Upper lobe of left lung (tissue), 6 donors: Measurements from ENCODE around the gene SAMD3. TPM values are rescaled to one million over a fixed set of nuclear protein-coding genes. Genes with fewer than 3 reads are reported as not detected.
"Not testable (repeated sequence)": the region's sequence is repeated elsewhere in the genome, so short reads cannot be mapped to it uniquely, and the experiment has no call there.

Source experiments
- ATAC-seq, 2 donors: fragments of 200-7000 bp; cut with Tn5 transposase; one replicate each; pipeline ENCODE4 v1.9.1; 2022; ENCODE audit warnings: mild to moderate bottlenecking in 2 of 2, moderate library complexity in 2 of 2; ENCODE audit not compliant: low FRiP score in 2 of 2
- DNase-seq, 2 donors: peaks; one replicate each; pipeline ENCODE4 v3.0.0-alpha.2; 2019 to 2020
- H3K27ac ChIP-seq, 4 donors: fragments of 200-600 bp; sonication (generic); one replicate each; pipeline ENCODE4 v1.5.1; 2016 to 2019
- H3K27me3 ChIP-seq, 4 donors: fragments of 200-600 bp; sonication (generic); one replicate each; pipeline ENCODE4 v1.5.1; 2017 to 2019
- H3K36me3 ChIP-seq, 4 donors: fragments of 200-600 bp; sonication (generic); one replicate each; pipeline ENCODE4 v1.5.1; 2016 to 2019
- H3K4me1 ChIP-seq, 4 donors: fragments of 200-600 bp; sonication (generic); one replicate each; pipeline ENCODE4 v1.5.1; 2018 to 2019
- H3K4me3 ChIP-seq, 4 donors: fragments of 200-600 bp; sonication (generic); one replicate each; pipeline ENCODE4 v1.5.1; 2017 to 2019; ENCODE audit warnings: mild to moderate bottlenecking in 2 of 4, moderate library complexity in 1 of 4
- H3K9me3 ChIP-seq, 4 donors: fragments of 200-600 bp; sonication (generic); one replicate each; pipeline ENCODE4 v1.5.1; 2018 to 2019
- CTCF ChIP-seq, 6 experiments: fragments of 450-650 bp in 4 of 6; fragments of 200-600 bp in 2 of 6; sonication (generic) in 2 of 6; IDR thresholded peaks; one replicate each; pipeline ENCODE4 v1.5.1; 2016 to 2019; ENCODE audit warnings: antibody characterized with exemption in 6 of 6
- EP300 ChIP-seq, 4 donors: sonication (generic); formaldehyde crosslinking; IDR thresholded peaks; one replicate each; pipeline ENCODE4 v1.5.1; 2017; ENCODE audit warnings: antibody characterized with exemption in 4 of 4, control low read depth in 2 of 4
- POLR2A ChIP-seq, 4 donors: fragments of 450-650 bp; IDR thresholded peaks; one replicate each; pipeline ENCODE4 v1.5.1; 2016 to 2017; ENCODE audit warnings: antibody characterized with exemption in 4 of 4, mild to moderate bottlenecking in 2 of 4
- POLR2AphosphoS5 ChIP-seq, 2 donors: sonication (generic); formaldehyde crosslinking; IDR thresholded peaks; one replicate each; pipeline ENCODE4 v1.5.1; 2017; ENCODE audit warnings: antibody characterized with exemption in 2 of 2
- WGBS, 2 donors: methylation state at CpG; one replicate each; pipeline ENCODE4 v1.1.5; 2017 to 2018; 5-methylcytosine and 5-hydroxymethylcytosine counted together
- total RNA-seq, 6 donors: library from RNA; depleted of rRNA in 4 of 6; stranded (reverse); fragments of >200 nt in 4 of 6; gene quantifications; one replicate each; pipeline versions ENCODE4 v1.1.0 to v1.2.1, GENCODE V29; 2016 to 2021
- donor health status: DM: no; HTN: no; CAD: no; lungs with moderate emphysema.
- donor health status: DM: no; HTN: yes; CAD: no; lungs with severe emphysema.

The SAMD3 gene
- 10 to 100 TPM in 1 of 6 donors, 1 to 10 TPM in 5; 2.8 to 11.4 (median 5.2) TPM for total RNA-seq

DNA sequence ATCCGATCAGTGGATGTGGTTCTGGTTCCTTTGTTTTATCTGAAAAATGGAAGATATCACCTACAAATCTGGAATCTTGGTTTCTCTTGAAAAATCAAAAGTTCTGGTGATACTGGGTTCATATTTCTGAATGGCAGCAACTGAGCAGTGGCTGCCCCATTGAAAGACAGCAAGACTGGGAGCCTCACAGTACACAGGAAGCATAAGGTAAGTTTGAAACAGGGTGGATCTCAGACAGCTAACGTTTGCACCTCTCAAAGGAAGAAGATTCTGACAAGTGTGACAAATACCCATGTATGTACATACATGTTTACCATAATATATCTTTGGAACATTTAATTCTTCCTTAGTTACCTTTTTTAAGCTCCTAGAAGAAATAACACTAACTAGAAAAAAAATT lies at the start of gene SAMD3:
Gene SAMD3 (minus strand): TSS at position 177 of the 400 bp plus-strand sequence. CDS start 7,678 bp downstream, outside the sequence.
- no peak for TF ChIP-seq CTCF (IDR thresholded peaks at IDR 0.05)
- TF ChIP-seq POLR2A (IDR thresholded peaks at IDR 0.05): no peak
- TF ChIP-seq POLR2AphosphoS5 (IDR thresholded peaks at IDR 0.05): no peak
- TF ChIP-seq EP300 (IDR thresholded peaks at IDR 0.05): no peak
- H3K4me3 ChIP-seq: peak within 1 kb of the TSS in 1 of 4 donors; percentile 12
- H3K36me3 ChIP-seq: no peaks in the 10 kb centered on the region
- no peak for DNase-seq
- no peaks in the 10 kb centered on the region for H3K9me3 ChIP-seq
- 61 to 68% methylated on average over 2 of the region's 2 CpGs for WGBS, 2 donors
- no peaks in the 10 kb centered on the region for H3K4me1 ChIP-seq
- H3K27ac ChIP-seq: no peak within 1 kb of the TSS
- ATAC-seq: no peak
- no peaks in the 10 kb centered on the region for H3K27me3 ChIP-seq

GRCh38 chr6:130269969-130270635 lies 47.4 kb upstream of the SAMD3 start:
- H3K4me1 ChIP-seq: no peaks in the 10 kb centered on the region
- TF ChIP-seq EP300 (IDR thresholded peaks at IDR 0.05): no peak
- TF ChIP-seq POLR2AphosphoS5 (IDR thresholded peaks at IDR 0.05): no peak
- TF ChIP-seq CTCF (IDR thresholded peaks at IDR 0.05): no peak
- TF ChIP-seq POLR2A (IDR thresholded peaks at IDR 0.05): no peak
- 73 to 89% methylated on average over 1 to 3 of the region's 3 CpGs for WGBS, 2 donors
- no peak overlapping the region for H3K4me3 ChIP-seq
- DNase-seq: no peak
- peaks cover 0 to 12% (median 8%) of the 10 kb centered on the region in 4 donors for H3K9me3 ChIP-seq
- ATAC-seq: no peak
- H3K36me3 ChIP-seq: no peaks in the 10 kb centered on the region
- H3K27me3 ChIP-seq: no peaks in the 10 kb centered on the region
- no peak overlapping the region for H3K27ac ChIP-seq

- not testable (repeated sequence) for H3K4me3 ChIP-seq, H3K36me3 ChIP-seq, H3K9me3 ChIP-seq, DNase-seq, ATAC-seq, H3K4me1 ChIP-seq, H3K27ac ChIP-seq, H3K27me3 ChIP-seq
- WGBS, 2 donors: 79 to 81% methylated on average over 2 of the region's 2 CpGs
Observed at GRCh38 chr6:130265553-130265952, 42.8 kb upstream of the SAMD3 start.

- H3K36me3 ChIP-seq: no peaks in the 10 kb centered on the region
- no peaks in the 10 kb centered on the region for H3K9me3 ChIP-seq
- TF ChIP-seq POLR2AphosphoS5 (IDR thresholded peaks at IDR 0.05) (no peak), CTCF (IDR thresholded peaks at IDR 0.05) (no peak), EP300 (IDR thresholded peaks at IDR 0.05) (no peak), POLR2A (IDR thresholded peaks at IDR 0.05) (no peak)
- H3K4me3 ChIP-seq: no peak overlapping the region
- 77 to 81% methylated on average over 2 of the region's 2 CpGs for WGBS, 2 donors
- no peaks in the 10 kb centered on the region for H3K27me3 ChIP-seq
- H3K4me1 ChIP-seq: no peaks in the 10 kb centered on the region
- ATAC-seq (no peak), DNase-seq (no peak)
- no peak overlapping the region for H3K27ac ChIP-seq
Observed at GRCh38 chr6:130262008-130262407, 39.3 kb upstream of the SAMD3 start.

DNA sequence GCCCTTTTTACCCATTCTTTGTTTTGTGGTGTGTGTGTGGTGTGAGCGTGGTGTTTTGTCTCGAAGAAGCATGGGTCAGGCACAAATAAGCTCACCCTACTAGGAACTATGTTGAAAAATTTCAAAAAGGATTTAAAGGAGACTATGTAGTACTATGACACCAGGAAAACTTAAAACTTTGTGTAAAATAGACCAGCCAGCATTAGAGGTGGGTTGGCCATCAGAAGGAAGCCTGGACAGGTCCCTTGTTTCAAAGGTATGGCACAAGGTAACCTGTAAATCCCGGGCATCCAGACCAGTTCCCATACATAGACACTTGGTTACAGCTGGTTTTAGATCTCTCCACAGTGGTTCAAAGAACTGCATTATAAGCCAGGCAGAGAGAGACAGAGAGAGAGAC lies 38.8 kb upstream of the SAMD3 start:
- not testable (repeated sequence) for H3K4me1 ChIP-seq, ATAC-seq, H3K27ac ChIP-seq, H3K27me3 ChIP-seq, H3K4me3 ChIP-seq, H3K9me3 ChIP-seq, H3K36me3 ChIP-seq, DNase-seq
- 69 to 70% methylated on average over 3 of the region's 3 CpGs for WGBS, 2 donors

- not testable (repeated sequence) for H3K4me1 ChIP-seq, H3K4me3 ChIP-seq, ATAC-seq, H3K36me3 ChIP-seq, H3K9me3 ChIP-seq, H3K27me3 ChIP-seq
- DNase-seq: peak in 1 of 2 donors; percentile 8
- H3K27ac ChIP-seq: peak overlapping the region in 1 of 4 donors; percentile 26
- WGBS, 2 donors: 63 to 94% methylated on average over 3 to 13 of the region's 15 CpGs
Observed at GRCh38 chr6:130260614-130261241, 38.0 kb upstream of the SAMD3 start.

GRCh38 chr6:130260050-130260462 lies 37.3 kb upstream of the SAMD3 start:
- not testable (repeated sequence) for H3K9me3 ChIP-seq, ATAC-seq, H3K27ac ChIP-seq, H3K27me3 ChIP-seq, H3K4me3 ChIP-seq, DNase-seq, H3K36me3 ChIP-seq, H3K4me1 ChIP-seq
- WGBS, 2 donors: 51 to 81% methylated on average over 4 of the region's 4 CpGs
